NCI-H2029 (cell line): Measurements from ENCODE around the gene RPRM.
"Not testable (repeated sequence)": the region's sequence is repeated elsewhere in the genome, so short reads cannot be mapped to it uniquely, and the experiment has no call there.

ENCODE experiments used
- DNase-seq: peaks from one replicate; lab custom pipeline; 2025; lab: John Stamatoyannopoulos, UW

The RPRM gene

DNA sequence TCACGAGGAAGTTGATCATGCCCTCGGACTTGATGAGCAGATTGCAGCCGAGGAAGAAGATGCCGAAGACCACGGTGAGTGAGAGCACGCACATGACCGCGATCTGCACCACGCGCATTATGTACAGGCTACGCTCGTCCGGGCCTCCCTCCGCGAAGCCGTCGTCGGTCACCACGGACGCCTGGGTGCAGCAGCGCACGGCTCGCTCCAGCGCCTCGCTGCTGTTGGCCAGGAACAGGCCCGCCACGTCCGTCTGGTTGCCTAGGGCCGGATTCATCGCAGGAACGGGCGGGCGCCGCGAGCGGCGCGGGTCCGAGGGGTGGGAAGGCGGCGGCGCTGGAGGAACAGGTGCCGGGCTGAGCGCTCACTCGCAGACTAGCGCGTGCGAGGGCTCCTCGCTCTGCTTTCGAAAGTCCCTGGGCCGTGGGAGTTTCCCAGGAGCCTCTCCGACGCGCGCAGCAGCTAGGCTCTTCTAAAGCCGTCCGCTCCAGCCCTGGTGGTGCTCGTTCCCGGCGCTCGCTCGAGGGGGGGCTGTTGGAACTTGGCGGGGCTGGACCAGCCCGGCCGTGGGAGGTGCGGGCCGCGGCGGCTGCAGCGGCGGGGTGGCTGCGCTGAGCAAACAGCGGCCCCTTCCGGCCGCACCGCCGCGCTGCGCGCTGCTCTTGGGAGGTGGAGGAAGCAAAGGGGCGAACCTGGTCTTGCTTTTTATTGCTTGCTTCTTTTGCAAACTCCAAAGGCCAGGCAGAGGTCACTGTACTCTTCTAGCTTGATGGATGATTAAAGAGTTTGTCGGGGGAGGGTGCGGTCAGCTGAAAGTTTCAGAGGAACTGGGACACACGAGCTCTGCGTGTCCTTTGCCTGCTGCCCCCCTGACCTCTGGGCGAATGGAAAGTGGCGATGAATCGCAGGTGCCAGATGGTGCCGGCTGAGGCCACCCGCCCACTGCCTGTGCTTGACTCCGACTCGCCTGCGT is at the start of gene RPRM:
TSS of gene RPRM (minus strand) at position 474 of the 973 bp plus-strand sequence. CDS start at position 277, 197 bp downstream.
- DNase-seq = peak; percentile 88

DNA sequence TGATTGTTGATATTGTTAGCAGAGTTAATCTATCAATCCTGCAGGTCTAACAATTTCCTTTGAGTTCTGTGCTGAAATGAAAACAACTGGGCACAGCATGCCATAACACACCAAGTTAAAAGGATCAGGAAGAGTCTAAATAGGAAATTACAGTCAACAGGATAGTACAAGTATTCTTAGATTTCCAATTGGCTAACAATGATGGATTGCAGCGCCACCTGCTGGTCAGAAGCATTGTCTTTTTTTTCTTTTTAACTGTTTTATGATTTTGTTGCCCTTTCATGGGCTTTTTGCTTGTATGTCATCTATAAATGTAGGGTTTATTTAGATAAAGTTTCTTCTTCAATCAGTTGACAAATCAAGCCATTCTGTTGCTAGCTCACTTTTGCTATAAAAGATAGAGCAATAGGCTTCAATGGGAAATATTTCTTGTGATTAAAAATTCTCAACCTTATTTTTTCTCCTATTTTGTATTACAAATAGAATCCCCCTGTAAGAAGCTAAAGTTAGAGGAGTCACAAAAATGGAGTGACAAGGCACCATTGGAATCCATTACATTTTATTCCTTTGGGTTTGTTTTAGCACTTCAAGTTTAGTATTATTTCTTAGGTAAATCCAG is 40.8 kb upstream of the RPRM start:
- peak; percentile 47 for DNase-seq

DNA sequence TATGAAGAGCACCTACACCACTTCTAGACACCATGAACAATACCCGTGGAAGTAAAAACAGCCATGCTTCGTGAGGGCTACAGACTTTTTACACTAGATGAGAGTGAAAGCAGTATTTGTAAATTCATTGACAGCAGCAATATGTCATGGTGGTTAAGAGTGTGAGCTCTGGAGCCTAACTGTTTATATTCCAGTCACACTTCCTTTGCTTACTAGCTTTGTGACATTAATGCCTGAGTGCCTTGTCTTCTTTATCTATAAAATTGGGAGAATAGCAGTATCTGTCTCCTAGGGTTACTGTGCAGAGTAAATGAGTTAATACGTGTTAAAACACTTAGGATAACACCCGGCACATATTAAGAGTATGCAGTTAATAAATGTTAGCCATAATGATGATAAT is 33.8 kb upstream of the RPRM start:
- DNase-seq = no peak

DNA sequence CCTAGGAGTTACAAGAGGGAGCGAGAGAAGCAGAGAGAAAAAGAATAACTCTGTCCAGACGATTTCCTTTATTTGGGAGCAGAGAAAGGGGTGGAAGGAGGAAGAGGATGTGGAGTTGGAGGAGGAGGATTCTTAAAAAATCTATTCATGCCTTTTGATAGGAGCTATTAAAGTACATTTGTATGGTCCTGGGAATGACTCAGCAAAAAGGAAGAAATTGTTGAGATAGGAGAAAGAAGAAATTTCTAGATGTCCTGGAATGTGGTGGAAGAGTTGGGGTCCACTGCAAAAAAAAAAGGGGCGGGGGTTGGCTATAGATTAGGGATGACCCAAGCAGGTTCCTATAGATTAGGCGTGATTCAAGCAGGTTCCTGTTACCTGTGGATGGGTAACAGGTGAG is 32.4 kb upstream of the RPRM start:
- no peak for DNase-seq

DNA sequence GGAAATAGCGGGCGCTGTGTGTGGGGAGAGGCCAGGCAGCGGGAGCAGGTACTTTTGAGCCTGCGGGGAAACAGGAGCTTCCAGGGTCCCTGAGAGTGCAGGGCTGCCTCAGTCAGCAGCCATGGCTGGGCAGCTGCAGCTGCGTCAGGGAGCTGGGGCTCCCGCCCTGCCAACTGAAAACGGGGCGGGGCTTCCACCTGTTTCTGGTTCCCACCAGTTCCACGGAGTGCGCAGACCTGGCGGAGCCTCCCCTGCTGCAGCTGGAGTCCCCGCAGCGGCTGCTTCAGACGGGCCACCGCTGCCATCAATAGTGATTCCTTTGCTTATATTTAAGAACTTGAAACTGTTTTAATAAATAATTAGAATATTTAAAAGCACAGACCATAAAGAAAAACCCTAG is 30.6 kb upstream of the RPRM start:
- peak; percentile 76 for DNase-seq

DNA sequence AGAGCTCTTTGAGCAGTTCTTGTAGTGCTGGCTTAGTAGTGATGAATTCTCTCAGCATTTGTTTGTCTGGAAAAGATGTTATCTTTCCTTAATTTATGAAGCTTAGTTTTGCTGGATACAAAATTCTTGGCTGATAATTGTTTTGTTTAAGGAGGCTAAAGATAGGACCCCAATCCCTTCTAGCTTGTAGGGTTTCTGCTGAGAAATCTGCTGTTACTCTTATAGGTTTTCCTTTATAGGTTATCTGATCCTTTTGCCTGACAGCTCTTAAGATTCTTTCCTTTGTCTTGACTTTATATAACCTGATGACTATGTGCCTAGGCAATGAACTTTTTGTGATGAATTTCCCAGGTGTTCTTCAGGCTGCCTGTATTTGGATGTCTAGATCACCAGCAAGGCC is 27.9 kb upstream of the RPRM start:
- DNase-seq = not testable (repeated sequence)

DNA sequence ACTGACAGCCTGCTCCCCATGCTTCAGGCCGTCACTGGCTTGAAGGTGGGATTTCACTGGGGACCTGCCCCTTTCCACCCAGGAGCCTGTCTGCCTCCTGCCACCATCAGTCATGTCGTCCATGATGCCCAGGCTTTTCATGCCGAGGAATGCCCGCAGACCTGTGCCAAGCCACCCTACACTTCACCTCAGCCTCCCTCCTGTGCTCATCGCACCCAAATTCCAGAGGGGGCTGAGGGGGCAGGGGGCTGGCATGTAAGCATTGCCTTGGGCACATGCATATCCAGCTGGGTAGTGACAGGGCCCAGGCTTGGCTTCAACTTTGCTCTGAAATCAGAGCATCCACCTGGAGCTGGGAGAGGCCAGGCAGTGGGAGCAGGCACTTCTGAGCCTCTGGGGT is 20.9 kb upstream of the RPRM start:
- no peak for DNase-seq

DNA sequence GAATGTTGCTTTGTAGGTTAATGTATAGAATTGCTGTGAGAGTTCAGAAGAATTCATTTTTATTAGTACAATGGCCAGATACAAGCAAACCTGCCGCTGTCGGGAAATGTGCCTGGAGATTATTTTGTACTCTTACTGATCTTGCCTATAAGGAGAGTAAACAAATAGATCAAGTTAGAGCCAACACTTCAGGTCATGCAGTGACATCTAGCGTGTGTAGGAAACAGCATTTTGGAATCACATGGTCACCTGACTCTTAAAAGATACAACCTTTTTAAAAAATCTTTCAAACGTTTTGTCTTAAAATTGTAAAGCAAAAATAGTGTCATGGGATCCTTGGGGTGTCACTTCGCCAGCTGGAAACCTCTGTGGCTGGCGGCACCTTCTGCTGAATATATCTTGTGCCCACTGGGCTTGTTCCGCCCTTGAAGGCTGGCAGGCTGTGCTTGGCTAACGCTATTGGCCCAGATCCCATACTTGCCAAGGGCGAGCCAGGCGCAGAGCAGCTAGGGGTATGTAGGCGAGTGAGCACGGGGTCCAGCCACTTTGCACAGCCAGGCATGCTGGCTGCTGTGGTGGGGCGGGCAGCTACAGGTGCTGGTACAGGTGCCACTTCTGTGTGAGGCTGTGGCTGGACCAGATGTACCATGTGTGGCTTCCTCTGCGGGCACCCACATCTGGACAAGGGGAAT is 19.5 kb upstream of the RPRM start:
- DNase-seq = peak; percentile 70

DNA sequence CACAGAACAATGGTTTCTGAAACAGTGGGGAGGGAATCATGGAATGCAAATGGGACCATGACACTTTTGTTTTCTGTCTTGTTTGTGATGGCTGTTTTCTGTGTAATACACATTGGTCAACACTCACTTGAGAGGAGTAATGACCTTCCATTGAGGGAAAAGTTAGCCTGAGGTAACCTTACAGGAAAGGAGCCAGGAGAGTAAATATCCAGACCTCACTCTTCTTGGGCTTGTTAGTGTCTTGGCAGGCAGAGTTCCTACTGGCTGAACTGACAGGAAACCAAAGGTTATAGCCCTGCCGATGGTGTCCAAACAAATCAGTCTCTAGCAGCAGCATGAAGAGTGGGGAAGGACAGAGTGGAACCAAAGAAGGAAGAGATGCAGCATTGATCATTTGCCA is 17.2 kb upstream of the RPRM start:
- DNase-seq = peak; percentile 31

DNA sequence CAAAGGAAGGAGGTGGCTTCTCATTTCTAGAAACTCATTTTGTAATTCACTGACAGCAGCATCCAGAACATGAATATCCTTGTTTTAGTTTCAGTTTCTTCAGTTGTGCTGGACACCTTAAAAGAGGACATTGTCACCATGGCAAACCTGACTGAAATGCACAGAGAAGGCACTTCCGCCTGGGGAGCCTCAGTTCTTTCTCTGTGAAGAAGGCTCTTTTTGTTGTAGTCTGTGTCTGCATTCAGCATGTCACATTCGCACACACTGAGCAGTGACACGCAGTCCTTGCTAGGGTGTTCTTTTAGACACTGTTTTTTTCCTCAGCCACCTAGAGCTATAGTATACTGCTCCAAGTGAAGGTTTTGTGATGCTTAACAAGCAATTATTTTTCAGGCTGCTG is 9.5 kb upstream of the RPRM start:
- no peak for DNase-seq

DNA sequence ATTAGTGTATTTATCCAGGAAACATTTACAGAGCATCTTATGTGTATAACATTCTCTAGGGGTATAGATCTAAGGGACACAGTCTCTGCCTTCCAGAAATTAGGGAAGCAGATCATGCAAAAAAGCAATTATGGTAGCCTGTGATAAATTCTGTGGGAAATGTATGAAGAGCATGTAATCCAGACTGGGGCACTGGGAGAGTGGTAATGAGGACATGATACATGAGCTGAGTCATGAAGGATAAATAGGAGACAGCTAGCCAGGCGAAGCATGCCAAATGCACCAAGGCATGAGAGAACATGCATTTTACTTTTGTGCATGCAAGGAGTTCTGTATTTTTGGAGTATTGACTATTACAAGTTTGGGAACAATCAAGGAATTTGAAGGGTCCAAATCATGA is 8.9 kb upstream of the RPRM start:
- peak; percentile 24 for DNase-seq

DNA sequence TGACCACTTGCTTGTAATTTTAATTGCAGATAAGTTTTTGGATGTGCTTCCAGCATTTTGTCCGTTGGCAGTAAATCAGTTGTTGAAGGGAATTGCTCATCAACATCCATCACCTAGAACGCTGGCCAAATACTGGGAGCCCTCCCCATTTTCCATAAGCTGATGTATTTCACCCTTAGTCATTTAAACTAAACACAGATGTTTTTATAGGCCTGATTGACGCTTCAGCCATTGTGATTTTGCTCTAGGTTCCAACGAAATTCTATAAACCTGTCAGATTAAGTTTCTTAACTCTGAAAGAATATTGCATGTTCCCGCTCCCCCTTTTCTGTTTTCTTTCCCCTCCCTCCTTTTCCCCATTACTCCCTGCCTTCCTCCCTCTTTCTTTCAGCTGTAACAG is 1.0 kb upstream of the RPRM start:
- DNase-seq = no peak

DNA sequence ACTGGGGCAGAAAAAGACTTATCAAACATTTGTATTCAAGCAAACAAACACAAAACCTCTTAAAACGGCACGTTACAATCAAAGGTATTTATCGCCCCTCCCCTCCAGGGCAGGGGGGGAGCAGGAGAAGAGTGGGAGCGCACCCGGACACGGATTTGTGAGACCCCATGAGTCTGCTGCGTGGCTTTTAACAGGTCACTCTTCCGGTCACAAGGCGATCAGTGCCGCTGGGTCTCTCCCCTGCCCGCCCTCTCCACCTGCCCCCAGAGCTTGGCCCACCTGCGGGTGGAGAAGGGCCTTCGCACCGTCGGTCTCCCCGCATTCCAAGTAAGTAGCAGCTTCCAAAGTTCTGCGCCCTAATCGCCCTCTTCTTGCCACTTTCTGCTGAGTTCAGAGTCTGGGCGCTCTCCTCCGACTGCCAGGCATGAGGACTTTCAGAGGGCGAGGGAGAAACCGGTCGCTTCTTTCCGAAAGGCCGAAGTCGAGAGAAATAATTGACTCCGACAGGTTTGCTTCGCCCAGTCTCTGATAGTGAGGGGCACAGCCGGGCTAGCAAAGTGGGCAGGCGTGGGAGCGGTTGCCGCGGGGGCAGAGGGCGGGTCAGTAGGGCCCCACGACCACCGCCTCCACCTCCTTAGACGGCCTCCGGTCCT is 800 bp downstream of the RPRM start:
- DNase-seq = peak; percentile 23

DNA sequence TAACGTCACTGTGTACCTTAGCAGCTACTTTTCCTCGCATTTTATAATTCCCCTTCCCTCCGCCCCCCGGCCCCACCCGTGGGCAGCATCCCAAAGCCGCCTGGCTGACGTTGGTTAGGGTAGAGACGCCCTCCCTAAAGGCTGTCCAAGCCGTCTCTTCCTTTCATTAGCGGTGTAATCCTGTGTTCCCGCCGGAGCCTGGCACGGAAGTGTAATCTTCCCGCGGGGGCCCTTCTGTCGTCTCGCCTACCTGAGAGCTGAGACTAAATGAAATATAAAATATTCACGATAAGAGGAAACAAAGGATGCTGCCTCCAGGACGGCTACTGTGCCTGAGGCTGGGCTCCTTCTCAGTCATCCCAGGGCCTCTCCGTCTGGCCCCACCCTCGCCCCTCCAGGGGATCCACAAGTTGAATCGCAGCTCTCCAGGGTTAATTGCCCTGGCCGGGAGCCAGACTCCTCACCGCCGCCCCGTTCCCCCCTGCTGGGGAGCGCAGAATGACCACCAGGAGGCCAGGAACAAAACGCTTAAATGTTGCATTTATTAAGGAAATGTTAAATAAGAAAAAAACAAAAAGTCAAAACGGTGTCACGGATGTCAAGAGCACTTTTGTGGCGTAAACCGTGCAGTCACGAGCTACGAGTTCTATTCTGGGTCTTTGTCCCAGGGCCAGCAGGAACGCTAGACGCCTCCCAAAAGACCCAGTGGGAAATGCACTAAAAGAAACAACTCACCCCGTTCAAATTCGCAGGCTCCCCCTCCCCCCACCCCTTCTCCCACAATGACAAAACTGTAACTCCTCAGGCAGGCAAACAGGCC is 1.5 kb downstream of the RPRM start:
- DNase-seq = peak; percentile 59

DNA sequence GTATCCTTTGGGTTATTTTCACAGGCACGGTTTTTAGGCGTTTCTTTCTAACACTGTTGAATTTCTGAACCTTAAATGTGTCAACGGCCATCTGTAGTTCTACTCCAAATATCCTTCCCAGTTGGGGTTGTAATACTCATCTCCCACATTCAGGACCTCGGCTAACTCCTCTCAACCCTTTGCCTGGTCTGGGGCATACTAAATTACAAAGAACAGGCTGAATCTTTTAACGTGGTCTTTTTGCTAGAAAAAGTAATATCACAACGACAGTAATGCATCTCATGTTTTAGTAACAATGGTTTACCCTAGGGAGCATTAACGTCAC is 2.1 kb downstream of the RPRM start:
- no peak for DNase-seq

DNA sequence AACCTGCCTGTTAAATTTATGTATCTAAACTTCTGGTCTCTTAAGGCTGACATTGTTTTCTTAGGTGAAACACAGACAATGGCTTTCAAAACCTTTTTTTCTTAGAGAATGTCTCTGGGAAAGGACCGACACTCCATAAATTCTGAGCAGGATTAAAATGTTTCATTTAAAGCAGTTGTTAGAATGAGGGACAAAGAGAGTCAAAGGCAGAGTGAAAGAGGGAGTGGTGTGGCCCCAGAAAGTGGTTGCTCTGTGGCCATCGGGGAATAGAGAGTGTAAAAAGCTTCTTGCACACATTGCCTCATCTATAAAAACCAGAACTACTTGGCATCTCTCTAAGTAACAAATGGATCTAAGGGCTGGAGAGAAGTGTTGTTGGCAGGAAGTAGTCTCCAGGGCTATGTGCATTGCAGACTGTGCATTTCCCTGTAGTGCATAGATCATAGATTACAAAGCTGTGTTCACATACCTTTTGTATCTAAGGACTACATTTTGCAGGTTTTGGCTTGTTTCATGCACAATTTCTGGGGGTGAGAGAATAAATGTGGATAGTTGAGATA is 3.6 kb downstream of the RPRM start:
- DNase-seq = no peak

DNA sequence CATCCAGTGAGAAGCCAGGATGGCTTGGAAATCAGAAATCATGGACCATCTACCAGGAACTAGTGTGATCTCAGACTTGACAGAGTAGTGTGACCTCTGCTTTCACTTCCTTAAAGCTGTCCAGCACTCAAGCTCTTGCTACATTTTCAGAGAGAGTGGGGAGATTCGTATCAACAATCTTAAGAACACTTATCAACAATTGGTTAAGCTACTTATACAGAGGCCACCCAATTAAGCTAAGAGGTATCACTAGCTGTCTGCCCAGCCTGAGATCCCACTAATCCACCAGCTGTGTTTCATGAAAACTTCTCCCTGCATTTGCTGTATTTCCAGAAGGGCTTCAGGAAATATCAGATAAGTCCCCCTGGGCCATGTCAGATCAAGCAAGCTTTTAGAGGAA is 4.2 kb downstream of the RPRM start:
- no peak for DNase-seq

DNA sequence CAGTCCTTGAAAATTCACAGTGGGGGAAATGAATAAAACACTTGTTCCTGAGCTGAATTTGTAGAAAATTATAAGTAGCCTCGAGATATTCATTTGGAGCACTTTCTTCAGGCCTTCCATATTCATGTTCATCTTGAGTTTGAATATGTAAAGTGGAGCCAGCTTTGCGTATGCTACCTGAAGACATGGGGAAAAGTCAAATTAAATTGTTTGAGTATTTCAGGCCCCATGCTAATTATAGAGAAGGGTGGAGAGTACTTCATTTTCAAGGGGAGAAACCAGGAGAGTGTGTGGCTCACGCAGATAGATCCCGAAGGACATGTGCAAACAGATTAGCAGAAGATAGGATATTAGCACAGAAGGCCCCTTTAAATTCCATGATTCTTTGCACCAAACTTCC is 7.7 kb downstream of the RPRM start:
- DNase-seq = no peak

DNA sequence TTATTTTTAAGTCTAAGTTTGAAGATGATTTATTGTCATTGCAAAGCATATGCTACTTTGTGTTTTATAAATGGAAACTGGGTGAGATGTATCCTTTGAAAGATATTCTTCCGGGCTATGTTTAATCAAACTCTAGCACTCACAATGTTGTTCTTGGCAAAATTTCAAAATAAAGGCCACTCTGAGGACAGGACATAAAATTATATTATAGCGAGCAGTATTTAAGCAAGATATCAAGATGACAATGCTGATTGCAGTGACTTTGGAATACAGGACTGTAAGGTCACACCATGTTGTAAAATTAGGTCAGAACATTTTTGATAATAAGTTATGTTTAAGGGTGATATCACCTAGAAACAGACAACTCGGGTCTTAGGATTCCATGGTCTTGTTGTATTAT is 14.2 kb downstream of the RPRM start:
- peak; percentile 15 for DNase-seq

DNA sequence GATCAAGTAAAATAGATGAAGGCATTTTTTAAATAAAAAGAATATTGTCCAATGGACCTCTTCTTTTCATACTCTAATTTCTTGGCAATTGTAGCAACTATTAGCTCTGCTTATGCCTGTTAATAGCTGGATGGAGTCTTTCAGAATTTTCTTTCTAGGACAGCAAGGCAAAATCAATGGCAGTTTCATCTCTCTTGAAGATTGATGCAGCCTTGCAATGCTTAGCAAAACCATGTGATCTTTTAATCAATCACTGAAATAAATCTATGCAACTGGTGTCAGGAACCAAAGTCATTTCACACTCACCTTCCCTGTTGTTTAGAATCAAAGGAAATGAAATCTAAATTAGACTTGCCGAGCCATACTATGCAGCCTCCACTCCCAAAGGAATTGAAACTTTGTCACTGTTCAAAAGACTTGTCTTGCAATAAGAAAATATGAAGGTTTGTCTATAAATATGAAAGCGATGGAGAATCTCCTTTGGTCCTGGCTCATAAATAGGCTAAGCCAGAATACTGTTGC is 16.2 kb downstream of the RPRM start:
- no peak for DNase-seq

DNA sequence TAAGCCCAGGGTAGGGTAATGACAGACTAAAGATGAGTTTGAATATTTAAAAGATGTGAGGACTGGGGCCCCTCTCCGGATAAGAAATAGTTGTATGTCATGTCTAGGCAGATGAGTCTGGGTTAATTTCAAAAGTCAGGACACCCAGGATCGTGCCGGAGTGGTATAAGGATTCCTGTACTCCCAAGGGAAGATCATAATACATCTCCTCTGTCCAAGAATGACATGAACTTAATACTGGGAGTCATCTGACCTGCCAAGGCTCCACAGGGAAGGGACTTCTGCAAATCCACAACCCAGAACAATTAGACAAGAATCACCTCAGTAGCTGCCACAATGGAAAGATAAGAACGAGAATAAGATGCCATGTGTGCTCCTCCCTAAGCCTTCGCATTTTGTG is 17.1 kb downstream of the RPRM start:
- no peak for DNase-seq
